Fibroblast of villous mesenchyme (primary cell): Measurements from ENCODE around the gene DHX29. TPM values are rescaled to one million over a fixed set of nuclear protein-coding genes. Genes with fewer than 3 reads are reported as not detected.

Experiments
- DNase-seq: peaks from one replicate; pipeline ENCODE4 v3.0.0-alpha.2; 2010; ENCODE audit warnings: low read depth
- H3K4me3 ChIP-seq: 2 replicates; pipeline ENCODE4 v1.5.1; 2011; ENCODE audit warnings: low read depth, mild to moderate bottlenecking, low read length
- CTCF ChIP-seq: IDR thresholded peaks from 2 replicates; pipeline ENCODE4 v1.5.1; 2012; ENCODE audit warnings: low read depth, mild to moderate bottlenecking, low read length; ENCODE audit not compliant: insufficient read depth
- total RNA-seq: library from RNA; depleted of rRNA; stranded (reverse); fragments of >200 nt; gene quantifications from 2 replicates; pipeline ENCODE4 v1.2.3, GENCODE V29; 2012

Gene DHX29
- total RNA-seq, 1 donor = 43.6 TPM

GRCh38 chr5:55316837-55317236, 9.3 kb upstream of the DHX29 start:
- no peak for DNase-seq
- no peak for TF ChIP-seq CTCF
- H3K4me3 ChIP-seq = no peak overlapping the region

- TF ChIP-seq CTCF = no peak
- no peak for DNase-seq
- no peak overlapping the region for H3K4me3 ChIP-seq
Measured at GRCh38 chr5:55316289-55316688, 8.8 kb upstream of the DHX29 start.

GRCh38 chr5:55313870-55314617, 6.5 kb upstream of the DHX29 start:
- DNase-seq = no peak
- no peak for TF ChIP-seq CTCF
- H3K4me3 ChIP-seq = no peak overlapping the region

GRCh38 chr5:55308254-55308836, 851 bp upstream of the DHX29 start:
- peak; percentile 35 for DNase-seq
- H3K4me3 ChIP-seq = peak overlapping the region; percentile 93
- no peak for TF ChIP-seq CTCF

- peak overlapping the region; percentile 93 for H3K4me3 ChIP-seq
- peak; percentile 30 for DNase-seq
- TF ChIP-seq CTCF = no peak
Measured at GRCh38 chr5:55306641-55307382, 682 bp downstream of the DHX29 start.

- peak overlapping the region; percentile 93 for H3K4me3 ChIP-seq
- no peak for TF ChIP-seq CTCF
- DNase-seq = no peak
Measured at GRCh38 chr5:55305345-55305744, 2.1 kb downstream of the DHX29 start.
